Kidney tubule cell (primary cell): ENCODE data around the gene EXOSC1.
A peak's percentile ranks its signal among the peaks of the same experiment; 100 is the strongest.
"Not testable (repeated sequence)": the region's sequence is repeated elsewhere in the genome, so short reads cannot be mapped to it uniquely, and the experiment has no call there.

Experiments used
- DNase-seq: peaks from one replicate; pipeline ENCODE4 v3.0.0-alpha.2; 2018; ENCODE audit warnings: low spot score

EXOSC1 gene

GRCh38 chr10:97407952-97408248, 37.9 kb downstream of the EXOSC1 start:
- DNase-seq, result no peak

GRCh38 chr10:97407211-97407951, 38.4 kb downstream of the EXOSC1 start:
- DNase-seq, result peak; percentile 83

- not testable (repeated sequence) for DNase-seq
Observed at GRCh38 chr10:97406483-97406882, 39.3 kb downstream of the EXOSC1 start.

GRCh38 chr10:97406064-97406463, 39.7 kb downstream of the EXOSC1 start:
- no peak for DNase-seq

- DNase-seq, result no peak
Observed at GRCh38 chr10:97404044-97404443, 41.8 kb downstream of the EXOSC1 start.

- DNase-seq, result no peak
Observed at GRCh38 chr10:97401455-97401919, 44.3 kb downstream of the EXOSC1 start.

GRCh38 chr10:97400665-97401454, 44.9 kb downstream of the EXOSC1 start, which contains the start of gene RRP12:
Gene RRP12 (minus strand): TSS chr10:97401340. CDS start chr10:97401231, 109 bp downstream.
- DNase-seq, result peak; percentile 99

- DNase-seq, result peak; percentile 83
Observed at GRCh38 chr10:97399843-97400545, 45.8 kb downstream of the EXOSC1 start.

GRCh38 chr10:97396056-97396455, 49.8 kb downstream of the EXOSC1 start:
- no peak for DNase-seq

GRCh38 chr10:97393034-97393573, 52.7 kb downstream of the EXOSC1 start:
- no peak for DNase-seq

- DNase-seq, result no peak
Observed at GRCh38 chr10:97390091-97390490, 55.7 kb downstream of the EXOSC1 start.

GRCh38 chr10:97388152-97388551, 57.7 kb downstream of the EXOSC1 start:
- DNase-seq, result no peak
